Measurements from ENCODE around the gene ANKEF1.

ANKEF1 gene

GRCh38 chr20:10042086-10042485, 7.3 kb downstream of the ANKEF1 start:
- ChIA-PET CTCF (no interaction called here), POLR2A (no interaction called here)
- DNase-seq (ENCODE audit: low read depth, low spot score): no peak
- H3K4me3 ChIP-seq (ENCODE audit: low read depth, low read length): no peak overlapping the region
- TF ChIP-seq, protein P1, sequence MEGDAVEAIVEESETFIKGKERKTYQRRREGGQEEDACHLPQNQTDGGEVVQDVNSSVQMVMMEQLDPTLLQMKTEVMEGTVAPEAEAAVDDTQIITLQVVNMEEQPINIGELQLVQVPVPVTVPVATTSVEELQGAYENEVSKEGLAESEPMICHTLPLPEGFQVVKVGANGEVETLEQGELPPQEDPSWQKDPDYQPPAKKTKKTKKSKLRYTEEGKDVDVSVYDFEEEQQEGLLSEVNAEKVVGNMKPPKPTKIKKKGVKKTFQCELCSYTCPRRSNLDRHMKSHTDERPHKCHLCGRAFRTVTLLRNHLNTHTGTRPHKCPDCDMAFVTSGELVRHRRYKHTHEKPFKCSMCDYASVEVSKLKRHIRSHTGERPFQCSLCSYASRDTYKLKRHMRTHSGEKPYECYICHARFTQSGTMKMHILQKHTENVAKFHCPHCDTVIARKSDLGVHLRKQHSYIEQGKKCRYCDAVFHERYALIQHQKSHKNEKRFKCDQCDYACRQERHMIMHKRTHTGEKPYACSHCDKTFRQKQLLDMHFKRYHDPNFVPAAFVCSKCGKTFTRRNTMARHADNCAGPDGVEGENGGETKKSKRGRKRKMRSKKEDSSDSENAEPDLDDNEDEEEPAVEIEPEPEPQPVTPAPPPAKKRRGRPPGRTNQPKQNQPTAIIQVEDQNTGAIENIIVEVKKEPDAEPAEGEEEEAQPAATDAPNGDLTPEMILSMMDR (IDR thresholded peaks at IDR 0.05; ENCODE audit: insufficient read depth, low read length, missing control alignments): no peak

- CTCF ChIA-PET: interaction anchor here (1.0 to 2.8 kb wide), 3 partner anchors 30 to 380 kb away, joined by 3 to 11 read pairs (median 3); no protein-coding TSS in a partner anchor
Measured at GRCh38 chr20:10047427-10047826, 12.6 kb downstream of the ANKEF1 start.

GRCh38 chr20:10051185-10051584, 16.4 kb downstream of the ANKEF1 start:
- ChIA-PET CTCF (interaction anchor here (1.7 to 1.9 kb wide), 2 partner anchors 39 to 73 kb away, joined by 4 to 7 read pairs; no protein-coding TSS in a partner anchor), POLR2A (no interaction called here)
- TF ChIP-seq, protein P1 (IDR thresholded peaks at IDR 0.05; ENCODE audit: insufficient read depth, low read length, missing control alignments): no peak
- no peak for DNase-seq (ENCODE audit: low read depth, low spot score)
- H3K4me3 ChIP-seq (ENCODE audit: low read depth, low read length): no peak overlapping the region

More at GRCh38 chr20:10047427-10047826, 12.6 kb downstream of the ANKEF1 start:
- POLR2A ChIA-PET: no interaction called here
- TF ChIP-seq, protein P1 (IDR thresholded peaks at IDR 0.05; ENCODE audit: insufficient read depth, low read length, missing control alignments): peak; percentile 23
- no peak overlapping the region for H3K4me3 ChIP-seq (ENCODE audit: low read depth, low read length)
- DNase-seq (ENCODE audit: low read depth, low spot score): no peak

GRCh38 chr20:10059006-10059405, 24.2 kb downstream of the ANKEF1 start:
- TF ChIP-seq, protein P1 (IDR thresholded peaks at IDR 0.05; ENCODE audit: insufficient read depth, low read length, missing control alignments): no peak
- CTCF ChIA-PET: no interaction called here

DNA sequence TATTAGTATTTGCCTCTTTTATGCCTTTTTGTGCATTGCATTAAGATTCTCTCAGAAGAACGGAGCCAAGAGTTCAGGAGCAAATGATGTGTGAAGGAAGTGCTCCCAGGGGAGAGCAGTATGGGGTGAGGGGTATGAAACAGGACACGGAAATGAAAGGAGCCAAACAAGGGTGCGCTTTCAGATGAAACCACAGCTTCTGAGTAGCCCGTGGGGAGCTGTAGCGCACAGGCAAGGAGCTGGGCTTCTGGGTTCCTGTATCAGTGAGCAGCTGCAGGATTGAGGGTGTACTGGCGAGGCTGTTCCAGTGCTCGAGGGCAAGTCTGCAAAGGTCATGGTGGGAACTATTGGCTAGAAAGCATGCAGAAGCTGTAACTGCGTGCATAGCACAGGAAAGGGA, 25.4 kb downstream of the ANKEF1 start:
- CTCF ChIA-PET: no interaction called here
- POLR2A ChIA-PET: no interaction called here
- TF ChIP-seq, protein P1 (IDR thresholded peaks at IDR 0.05; ENCODE audit: insufficient read depth, low read length, missing control alignments): no peak
- no peak overlapping the region for H3K4me3 ChIP-seq (ENCODE audit: low read depth, low read length)
- no peak for DNase-seq (ENCODE audit: low read depth, low spot score)

More at GRCh38 chr20:10059006-10059405, 24.2 kb downstream of the ANKEF1 start:
- H3K4me3 ChIP-seq (ENCODE audit: low read depth, low read length): no peak overlapping the region
- no peak for DNase-seq (ENCODE audit: low read depth, low spot score)
- POLR2A ChIA-PET: no interaction called here

DNA sequence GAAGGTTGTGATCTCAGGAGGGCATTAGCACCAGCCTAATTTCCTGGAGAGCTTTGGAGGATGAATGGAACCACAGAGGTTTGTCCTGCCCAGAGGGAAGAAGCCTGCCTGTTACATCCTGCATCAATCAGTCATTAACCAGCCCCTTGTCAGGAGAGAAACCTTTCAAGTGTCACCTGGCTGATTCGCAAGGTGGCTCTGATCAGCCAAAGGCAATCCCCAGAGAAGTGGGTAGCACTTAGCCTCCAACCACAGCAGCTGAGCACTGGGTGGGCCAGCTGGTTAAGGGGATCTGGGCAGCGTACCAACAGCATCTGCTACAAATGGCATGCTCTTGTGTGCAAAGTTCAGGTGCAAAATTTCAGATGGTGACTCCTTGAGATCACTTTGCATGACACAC, 26.9 kb downstream of the ANKEF1 start:
- no peak overlapping the region for H3K4me3 ChIP-seq (ENCODE audit: low read depth, low read length)
- ChIA-PET CTCF (no interaction called here), POLR2A (no interaction called here)
- DNase-seq (ENCODE audit: low read depth, low spot score): no peak
- TF ChIP-seq, protein P1 (IDR thresholded peaks at IDR 0.05; ENCODE audit: insufficient read depth, low read length, missing control alignments): no peak
